Suprapubic skin (tissue), 2 donors: Measurements from ENCODE around the gene ZNF599.

Experiments
- EP300 ChIP-seq: sonication (generic); formaldehyde crosslinking; IDR thresholded peaks from one replicate; pipeline ENCODE4 v1.6.1; 2017; ENCODE audit warnings: antibody characterized with exemption
- POLR2A ChIP-seq, 2 donors: fragments of 450-650 bp; IDR thresholded peaks; one replicate each; pipeline ENCODE4 v1.6.1; 2017; ENCODE audit warnings: antibody characterized with exemption in 2 of 2, mild to moderate bottlenecking in 2 of 2, moderate library complexity in 2 of 2

GRCh38 chr19:34808566-34808965 is 35.6 kb upstream of the ZNF599 start:
- no peak for TF ChIP-seq POLR2A (IDR thresholded peaks at IDR 0.05)
- TF ChIP-seq EP300: no peak
